ENCODE results near the gene DOC2B. TPM values are rescaled to one million over a fixed set of nuclear protein-coding genes. Genes with fewer than 3 reads are reported as not detected.
A peak's percentile ranks its signal among the peaks of the same experiment; 100 is the strongest.
"Not testable (repeated sequence)": the region's sequence is repeated elsewhere in the genome, so short reads cannot be mapped to it uniquely, and the experiment has no call there.

DOC2B gene
- total and polyA plus RNA-seq, 12 donors: 2.6 to 15.7 (median 5.9) TPM

GRCh38 chr17:204427-205147 is 23.1 kb upstream of the DOC2B start:
- intact Hi-C loops (cut with DNase I): no loop called here
- H3K4me1 ChIP-seq (replicated peaks in 1 of 2): peaks cover 3 to 4% of the 10 kb centered on the region in 2 donors
- no peak overlapping the region for H3K27ac ChIP-seq
- no peak for TF ChIP-seq POLR2A (IDR thresholded peaks at IDR 0.05)
- no peak for TF ChIP-seq CTCF (IDR thresholded peaks at IDR 0.05)
- H3K27me3 ChIP-seq: no peaks in the 10 kb centered on the region
- H3K9me3 ChIP-seq (replicated peaks in 1 of 3): no peaks in the 10 kb centered on the region
- no peak for DNase-seq
- H3K36me3 ChIP-seq (replicated peaks in 1 of 2): no peaks in the 10 kb centered on the region
- no peak overlapping the region for H3K4me3 ChIP-seq
- WGBS, 4 donors: 37 to 52% (median 47%) methylated on average over 8 to 11 of the region's 11 CpGs

DNA sequence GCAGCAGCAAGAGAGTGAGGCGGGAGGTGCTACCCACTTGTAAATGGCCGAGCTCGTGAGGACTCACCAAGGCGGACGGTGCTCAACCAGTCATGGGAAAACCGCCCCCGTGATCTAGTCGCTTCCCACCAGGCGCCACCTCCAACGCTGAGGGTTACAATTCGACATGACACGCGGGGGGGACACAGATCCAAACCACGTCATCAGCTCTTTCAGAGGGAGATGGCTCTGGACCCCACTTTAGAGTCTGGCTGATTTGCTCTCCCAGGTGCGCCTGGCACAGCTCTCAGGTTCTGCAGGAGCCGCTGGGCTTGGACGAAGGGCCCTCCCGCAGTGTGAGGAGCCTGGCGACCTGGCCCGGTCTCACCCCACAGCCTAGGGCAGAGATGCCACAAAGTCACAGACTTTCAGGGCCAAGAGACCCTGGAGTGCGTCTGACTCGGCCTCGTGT is 21.1 kb upstream of the DOC2B start:
- Histone ChIP-seq H3K4me1 (replicated peaks in 1 of 2) (peaks cover 9 to 14% of the 10 kb centered on the region in 2 donors), H3K36me3 (replicated peaks in 1 of 2) (no peaks in the 10 kb centered on the region), H3K27ac (no peak overlapping the region), H3K4me3 (no peak overlapping the region), H3K27me3 (no peaks in the 10 kb centered on the region), H3K9me3 (replicated peaks in 1 of 3) (no peaks in the 10 kb centered on the region)
- WGBS, 4 donors: 84 to 90% (median 85%) methylated on average over 13 to 23 of the region's 23 CpGs
- intact Hi-C loops (cut with DNase I): no loop called here
- TF ChIP-seq CTCF (IDR thresholded peaks at IDR 0.05) (no peak), POLR2A (IDR thresholded peaks at IDR 0.05) (no peak)
- DNase-seq: no peak

DNA sequence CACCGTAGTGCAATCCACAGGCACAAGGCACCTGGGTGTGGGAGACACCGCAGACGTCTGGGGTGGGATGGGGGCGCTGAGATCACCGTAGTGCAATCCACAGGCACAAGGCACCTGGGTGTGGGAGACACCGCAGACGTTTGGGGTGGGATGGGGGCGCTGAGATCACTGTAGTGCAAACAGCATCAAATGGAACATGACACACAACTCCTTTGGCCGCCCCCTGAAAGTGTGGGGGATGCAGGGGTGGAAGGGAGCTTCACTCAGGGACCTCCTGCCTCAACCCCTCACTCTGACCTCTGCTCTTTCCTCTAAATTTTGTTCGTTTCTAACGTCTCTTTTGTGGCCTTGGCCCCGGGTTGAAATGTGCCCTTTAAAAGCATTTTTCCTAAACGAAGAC is 20.3 kb upstream of the DOC2B start:
- peaks cover 9 to 14% of the 10 kb centered on the region in 2 donors for H3K4me1 ChIP-seq (replicated peaks in 1 of 2)
- H3K36me3 ChIP-seq (replicated peaks in 1 of 2); H3K27me3 ChIP-seq; H3K27ac ChIP-seq; intact Hi-C loops (cut with DNase I); DNase-seq; H3K9me3 ChIP-seq (replicated peaks in 1 of 3); H3K4me3 ChIP-seq: not testable (repeated sequence)
- 54 to 65% (median 59%) methylated on average over 6 to 10 of the region's 13 CpGs for WGBS, 4 donors

DNA sequence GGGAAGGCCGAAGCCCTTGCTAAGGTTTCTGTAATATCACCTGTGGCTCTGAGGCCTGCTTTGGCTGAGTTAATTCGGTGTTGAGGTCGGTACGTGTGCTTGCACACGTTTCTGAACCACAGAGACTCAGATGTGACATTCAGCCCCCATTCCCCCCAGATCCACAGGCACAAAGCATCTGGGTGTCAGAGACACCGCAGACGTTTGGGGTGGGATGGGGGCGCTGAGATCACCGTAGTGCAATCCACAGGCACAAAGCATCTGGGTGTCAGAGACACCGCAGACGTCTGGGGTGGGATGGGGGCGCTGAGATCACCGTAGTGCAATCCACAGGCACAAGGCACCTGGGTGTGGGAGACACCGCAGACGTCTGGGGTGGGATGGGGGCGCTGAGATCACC is 19.8 kb upstream of the DOC2B start:
- H3K4me3 ChIP-seq; H3K9me3 ChIP-seq (replicated peaks in 1 of 3); DNase-seq; H3K27me3 ChIP-seq; H3K36me3 ChIP-seq (replicated peaks in 1 of 2); H3K27ac ChIP-seq; intact Hi-C loops (cut with DNase I): not testable (repeated sequence)
- peaks cover 9 to 14% of the 10 kb centered on the region in 2 donors for H3K4me1 ChIP-seq (replicated peaks in 1 of 2)
- WGBS, 4 donors: 87 to 100% (median 93%) methylated on average over 2 to 13 of the region's 16 CpGs

DNA sequence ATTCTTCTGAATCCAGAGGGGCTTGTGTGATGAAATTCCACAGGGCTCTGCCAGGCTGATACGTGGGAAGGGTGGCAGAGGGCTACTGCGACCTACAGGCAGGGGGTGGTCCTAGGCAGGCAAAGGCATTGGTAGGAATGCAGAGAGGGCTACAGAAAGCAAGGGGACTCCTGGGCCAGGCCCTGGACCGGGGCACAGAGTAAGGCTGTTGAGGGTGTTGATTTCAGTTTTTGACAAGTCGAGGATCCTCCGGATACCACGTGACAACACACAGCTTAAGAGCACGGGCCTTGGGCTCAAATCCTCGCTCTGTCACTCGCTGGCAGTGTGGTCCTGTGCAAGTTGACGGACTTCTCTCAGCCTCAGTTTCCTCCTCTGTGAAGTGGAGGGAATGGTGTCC is 19.1 kb upstream of the DOC2B start:
- no peaks in the 10 kb centered on the region for H3K36me3 ChIP-seq (replicated peaks in 1 of 2)
- 61 to 91% (median 82%) methylated on average over 9 to 10 of the region's 10 CpGs for WGBS, 4 donors
- TF ChIP-seq POLR2A (IDR thresholded peaks at IDR 0.05): no peak
- TF ChIP-seq CTCF (IDR thresholded peaks at IDR 0.05): no peak

More for the DNA sequence above, 19.1 kb upstream of the DOC2B start:
- no peaks in the 10 kb centered on the region for H3K9me3 ChIP-seq (replicated peaks in 1 of 3)
- intact Hi-C loops (cut with DNase I): no loop called here
- DNase-seq: peak in 1 of 7 donors; percentile 18
- no peaks in the 10 kb centered on the region for H3K27me3 ChIP-seq
- peak overlapping the region in 1 of 5 donors; percentile 54 for H3K27ac ChIP-seq
- H3K4me3 ChIP-seq: no peak overlapping the region
- H3K4me1 ChIP-seq (replicated peaks in 1 of 2): peaks cover 9 to 14% of the 10 kb centered on the region in 2 donors
